Stimulated activated CD4-positive, alpha-beta T cell treated with anti-CD3 and anti-CD28 coated beads, Interleukin-15, amount 100 ng/mL, for 48 hours (primary cell): ENCODE results near the gene RHOB.

Experiments
- DNase-seq, 2 donors: peaks; one replicate each; pipeline ENCODE4 v3.0.0-alpha.2; 2020; ENCODE audit warnings: low read depth in 2 of 2

The RHOB gene

DNA sequence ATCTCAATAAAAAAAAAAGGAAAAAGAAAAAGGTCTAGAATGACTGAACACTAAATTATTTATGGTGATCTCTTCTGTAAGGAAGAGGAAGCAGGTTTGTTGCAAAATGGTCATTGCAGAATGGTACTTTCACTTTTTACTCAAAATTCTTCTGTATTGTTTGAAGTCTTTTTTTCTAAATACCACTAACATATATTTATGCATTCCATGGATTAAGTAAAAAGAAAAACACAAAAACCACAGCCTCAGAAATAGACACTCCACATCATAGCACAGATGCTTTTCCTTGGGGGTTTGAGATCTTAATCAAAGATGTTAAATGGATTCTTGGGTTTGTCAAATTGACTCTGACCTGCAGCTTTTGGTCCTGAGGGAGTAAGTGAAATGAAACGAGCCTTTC lies 47.4 kb downstream of the RHOB start:
- no peak for DNase-seq

DNA sequence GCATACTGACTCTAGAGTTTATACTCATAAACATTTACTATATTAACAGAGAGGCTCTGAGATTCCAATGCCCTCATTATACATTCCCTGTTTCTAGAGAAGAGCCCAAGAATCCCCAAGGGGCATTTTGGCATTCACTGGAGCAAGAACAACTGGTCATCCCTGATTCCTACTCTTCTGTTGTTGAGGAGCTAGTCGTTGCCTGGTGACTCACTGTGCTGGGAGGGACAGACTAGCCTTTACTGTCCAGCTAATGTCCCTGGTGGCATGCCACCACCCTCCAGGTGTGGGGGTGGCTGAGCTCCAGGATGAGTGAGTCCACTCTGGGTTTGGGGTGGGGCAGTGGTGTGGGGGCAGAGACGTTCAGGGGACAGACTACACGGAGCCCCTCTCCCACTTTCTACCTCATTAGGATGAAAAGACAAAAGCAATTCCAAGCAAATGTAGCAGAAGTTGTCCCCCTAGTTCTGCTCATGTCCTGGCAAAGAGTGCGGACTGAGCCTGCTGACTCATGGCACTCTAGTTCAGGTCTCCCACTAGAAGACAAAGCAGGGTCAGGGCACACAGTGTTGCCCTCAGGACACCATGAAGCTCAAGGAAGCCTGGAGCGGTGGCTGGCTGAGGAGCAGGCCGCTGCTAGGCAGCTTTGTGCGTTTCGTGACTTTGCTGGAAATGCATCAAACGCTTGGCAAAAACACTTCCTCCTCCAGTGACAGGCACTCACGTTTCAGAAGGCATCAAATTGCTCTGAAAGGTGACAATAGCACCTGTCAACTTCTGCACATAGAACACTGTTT lies 49.4 kb downstream of the RHOB start:
- DNase-seq: no peak

DNA sequence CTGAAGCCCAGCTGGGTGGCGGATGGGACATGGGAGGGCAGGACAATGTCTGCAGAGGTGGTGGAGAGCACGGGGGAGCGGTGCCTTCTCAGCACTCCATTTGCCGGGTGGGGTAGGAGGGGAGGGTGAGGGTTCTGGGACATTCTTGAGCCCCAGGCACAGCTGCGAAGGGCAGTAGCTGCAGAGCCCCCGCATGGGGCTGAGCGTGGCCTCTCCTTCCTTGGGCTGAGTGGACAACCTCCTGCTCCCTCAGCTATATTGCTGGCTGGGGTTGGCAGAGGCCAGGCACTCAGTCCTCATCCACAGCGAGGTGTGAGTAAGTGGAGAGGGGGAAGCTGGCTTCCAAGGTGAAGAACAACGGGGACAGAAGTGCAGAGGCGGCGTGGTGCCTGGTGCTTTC lies 50.1 kb downstream of the RHOB start:
- no peak for DNase-seq
